KMS-11 (cell line): ENCODE results near the gene SRP19.
"Not testable (repeated sequence)": the region's sequence is repeated elsewhere in the genome, so short reads cannot be mapped to it uniquely, and the experiment has no call there.

ENCODE experiments used
- H2AFZ ChIP-seq: fragments of 200-600 bp; sonication (generic); 2 replicates; pipeline ENCODE4 v1.6.1; 2016; ENCODE audit warnings: antibody characterized with exemption, mixed run types, low read depth
- H3K27ac ChIP-seq: fragments of 200-600 bp; sonication (generic); 2 replicates; pipeline ENCODE4 v1.6.1; 2016; ENCODE audit warnings: mild to moderate bottlenecking, mixed run types
- H3K27me3 ChIP-seq: fragments of 200-600 bp; sonication (generic); 2 replicates; pipeline ENCODE4 v1.6.1; 2017; ENCODE audit warnings: mild to moderate bottlenecking, low read depth, mixed run types, moderate library complexity; ENCODE audit not compliant: insufficient read depth
- H3K36me3 ChIP-seq: fragments of 200-600 bp; sonication (generic); 2 replicates; pipeline ENCODE4 v1.6.1; 2017; ENCODE audit warnings: mild to moderate bottlenecking, mixed run types; ENCODE audit not compliant: insufficient read depth
- H3K4me1 ChIP-seq: fragments of 200-600 bp; sonication (generic); 2 replicates; pipeline ENCODE4 v1.6.1; 2016; ENCODE audit warnings: mild to moderate bottlenecking, low read depth, mixed run types; ENCODE audit not compliant: poor library complexity, severe bottlenecking
- H3K4me2 ChIP-seq: fragments of 200-600 bp; sonication (generic); 2 replicates; pipeline ENCODE4 v1.7.0; 2016; ENCODE audit warnings: mild to moderate bottlenecking, mixed run types
- H3K4me3 ChIP-seq: fragments of 200-600 bp; sonication (generic); IDR thresholded peaks from 2 replicates; pipeline ENCODE4 v1.6.1; 2017; ENCODE audit warnings: low read depth, low read length, mixed read lengths; ENCODE audit not compliant: insufficient read depth
- H3K79me2 ChIP-seq: fragments of 200-600 bp; sonication (generic); 2 replicates; pipeline ENCODE4 v1.6.1; 2016; ENCODE audit warnings: low read depth, mixed run types; ENCODE audit not compliant: insufficient read depth
- H3K9ac ChIP-seq: fragments of 200-600 bp; sonication (generic); 2 replicates; pipeline ENCODE4 v1.6.1; 2016; ENCODE audit warnings: mild to moderate bottlenecking, mixed run types
- H4K20me1 ChIP-seq: fragments of 200-600 bp; sonication (generic); 2 replicates; pipeline ENCODE4 v1.6.1; 2016; ENCODE audit warnings: mild to moderate bottlenecking, mixed run types; ENCODE audit not compliant: insufficient read depth
- TF ChIP-seq, protein P1 (sequence below): fragments of 200-600 bp; sonication (generic); conservative IDR thresholded peaks from 2 replicates; pipeline ENCODE4 v1.6.1; 2017; ENCODE audit warnings: low read depth, mild to moderate bottlenecking, antibody characterized with exemption, low read length, moderate library complexity, mixed read lengths

SRP19 gene

DNA sequence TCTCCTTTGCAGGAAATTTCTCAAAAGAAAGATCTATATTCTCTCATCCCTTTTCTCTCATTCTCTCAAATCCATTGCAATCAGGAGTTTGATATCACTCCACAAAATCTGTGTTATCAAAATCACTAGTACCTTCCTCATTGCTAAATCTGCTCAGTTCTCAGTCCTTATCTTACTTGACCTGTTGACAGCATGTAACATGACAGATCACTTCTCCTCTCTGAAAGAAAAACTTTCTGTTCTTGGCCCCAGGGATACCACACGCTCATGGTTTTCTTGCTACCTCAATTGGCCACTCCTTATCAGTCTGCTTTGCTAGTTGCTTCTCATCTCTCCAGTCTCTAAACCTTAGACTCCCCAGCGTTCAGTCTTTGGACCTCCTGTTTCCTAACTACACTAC, 22.1 kb downstream of the SRP19 start:
- Histone ChIP-seq H2AFZ (no peak overlapping the region), H3K4me2 (no peak overlapping the region), H4K20me1 (no peaks in the 10 kb centered on the region), H3K79me2 (no peaks in the 10 kb centered on the region), H3K9ac (no peak overlapping the region), H3K36me3 (no peaks in the 10 kb centered on the region), H3K4me1 (peaks cover 31% of the 10 kb centered on the region), H3K27ac (no peak overlapping the region), H3K4me3 (no peak overlapping the region), H3K27me3 (no peaks in the 10 kb centered on the region)
- TF ChIP-seq, protein P1, sequence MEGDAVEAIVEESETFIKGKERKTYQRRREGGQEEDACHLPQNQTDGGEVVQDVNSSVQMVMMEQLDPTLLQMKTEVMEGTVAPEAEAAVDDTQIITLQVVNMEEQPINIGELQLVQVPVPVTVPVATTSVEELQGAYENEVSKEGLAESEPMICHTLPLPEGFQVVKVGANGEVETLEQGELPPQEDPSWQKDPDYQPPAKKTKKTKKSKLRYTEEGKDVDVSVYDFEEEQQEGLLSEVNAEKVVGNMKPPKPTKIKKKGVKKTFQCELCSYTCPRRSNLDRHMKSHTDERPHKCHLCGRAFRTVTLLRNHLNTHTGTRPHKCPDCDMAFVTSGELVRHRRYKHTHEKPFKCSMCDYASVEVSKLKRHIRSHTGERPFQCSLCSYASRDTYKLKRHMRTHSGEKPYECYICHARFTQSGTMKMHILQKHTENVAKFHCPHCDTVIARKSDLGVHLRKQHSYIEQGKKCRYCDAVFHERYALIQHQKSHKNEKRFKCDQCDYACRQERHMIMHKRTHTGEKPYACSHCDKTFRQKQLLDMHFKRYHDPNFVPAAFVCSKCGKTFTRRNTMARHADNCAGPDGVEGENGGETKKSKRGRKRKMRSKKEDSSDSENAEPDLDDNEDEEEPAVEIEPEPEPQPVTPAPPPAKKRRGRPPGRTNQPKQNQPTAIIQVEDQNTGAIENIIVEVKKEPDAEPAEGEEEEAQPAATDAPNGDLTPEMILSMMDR = no peak

DNA sequence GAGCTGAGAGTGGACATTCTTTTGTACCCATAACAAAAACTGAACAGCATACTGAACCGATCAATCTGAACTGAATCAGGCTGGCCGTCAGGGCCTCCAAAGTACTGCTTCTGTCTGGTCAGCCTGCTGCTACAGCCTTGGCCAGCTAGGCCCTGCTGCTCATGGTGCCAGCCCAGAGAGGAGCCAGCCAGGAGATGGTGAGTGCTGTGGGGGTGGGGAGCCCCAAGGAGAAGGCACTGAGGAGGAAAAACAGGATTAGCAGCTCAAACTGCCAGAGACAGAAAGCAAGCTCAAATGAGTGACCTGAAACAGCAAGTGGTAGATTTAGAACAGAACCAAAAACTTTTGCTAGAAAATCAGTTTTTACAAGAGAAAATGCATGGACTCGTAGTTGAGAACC, 23.9 kb downstream of the SRP19 start:
- TF ChIP-seq, protein P1 = no peak
- Histone ChIP-seq H3K4me3 (no peak overlapping the region), H2AFZ (no peak overlapping the region), H3K9ac (no peak overlapping the region), H3K27ac (no peak overlapping the region), H3K36me3 (no peaks in the 10 kb centered on the region), H3K27me3 (no peaks in the 10 kb centered on the region), H3K4me2 (no peak overlapping the region), H3K4me1 (peaks cover 13% of the 10 kb centered on the region), H3K79me2 (no peaks in the 10 kb centered on the region), H4K20me1 (no peaks in the 10 kb centered on the region)

DNA sequence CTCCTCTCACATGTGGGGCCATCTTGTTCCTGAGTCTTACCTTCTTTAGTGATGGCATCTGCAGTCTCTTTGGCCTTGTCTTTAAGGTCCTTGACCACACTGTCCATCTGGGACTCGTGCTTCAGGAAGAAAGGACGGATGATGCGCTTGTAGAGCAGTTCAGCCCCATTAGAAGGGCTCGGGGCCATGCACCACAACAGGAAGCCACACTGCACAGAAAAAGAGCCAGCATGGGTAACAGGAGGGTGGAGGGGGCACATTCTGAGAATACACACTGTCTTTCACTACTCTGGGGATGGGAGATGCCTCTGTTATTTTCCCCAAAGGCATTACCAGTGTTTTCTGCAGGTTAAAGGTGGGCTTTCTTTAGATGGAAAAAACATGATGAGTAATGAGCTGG, 25.9 kb downstream of the SRP19 start:
- Histone ChIP-seq H4K20me1 (no peaks in the 10 kb centered on the region), H3K27me3 (no peaks in the 10 kb centered on the region), H3K79me2 (no peaks in the 10 kb centered on the region), H2AFZ (no peak overlapping the region), H3K4me2 (no peak overlapping the region), H3K4me1 (no peaks in the 10 kb centered on the region), H3K36me3 (no peaks in the 10 kb centered on the region), H3K4me3 (no peak overlapping the region), H3K27ac (no peak overlapping the region), H3K9ac (no peak overlapping the region)
- TF ChIP-seq, protein P1 = no peak

DNA sequence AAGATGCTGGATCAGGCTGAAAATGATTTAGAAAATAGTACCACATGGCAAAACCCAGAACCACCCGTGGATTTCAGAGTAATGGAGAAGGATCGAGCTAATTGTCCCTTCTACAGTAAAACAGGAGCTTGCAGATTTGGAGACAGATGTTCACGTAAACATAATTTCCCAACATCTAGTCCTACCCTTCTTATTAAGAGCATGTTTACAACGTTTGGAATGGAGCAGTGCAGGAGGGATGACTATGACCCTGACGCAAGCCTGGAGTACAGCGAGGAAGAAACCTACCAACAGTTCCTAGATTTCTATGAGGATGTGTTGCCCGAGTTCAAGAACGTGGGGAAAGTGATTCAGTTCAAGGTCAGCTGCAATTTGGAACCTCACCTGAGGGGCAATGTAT, 31.0 kb downstream of the SRP19 start:
- H3K79me2 ChIP-seq, H2AFZ ChIP-seq, H3K27me3 ChIP-seq, H3K27ac ChIP-seq, H3K9ac ChIP-seq, H3K4me3 ChIP-seq, H4K20me1 ChIP-seq, H3K4me2 ChIP-seq, H3K36me3 ChIP-seq: not testable (repeated sequence)
- H3K4me1 ChIP-seq = peaks cover 13% of the 10 kb centered on the region

DNA sequence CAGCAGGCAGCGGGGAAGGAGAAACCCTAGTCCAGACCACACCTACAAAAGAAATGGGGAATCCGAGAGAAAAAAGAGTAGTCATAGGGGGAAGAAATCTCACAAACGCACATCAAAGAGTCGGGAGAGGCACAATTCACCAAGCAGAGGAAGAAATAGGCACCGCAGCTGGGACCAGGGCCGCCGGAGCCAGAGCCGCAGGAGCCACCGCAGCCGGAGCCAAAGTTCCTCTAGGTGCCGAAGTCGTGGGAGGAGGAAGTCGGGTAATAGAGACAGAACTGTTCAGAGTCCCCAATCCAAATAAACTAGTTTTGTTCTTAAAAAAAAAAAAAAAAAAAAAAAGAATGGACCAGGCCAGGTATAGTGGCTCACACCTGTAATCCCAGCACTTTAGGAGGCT, 31.7 kb downstream of the SRP19 start:
- Histone ChIP-seq H3K27me3 (no peaks in the 10 kb centered on the region), H3K79me2 (no peaks in the 10 kb centered on the region), H3K36me3 (no peaks in the 10 kb centered on the region), H3K9ac (no peak overlapping the region), H3K4me1 (peaks cover 16% of the 10 kb centered on the region), H4K20me1 (no peaks in the 10 kb centered on the region), H3K4me2 (no peak overlapping the region), H2AFZ (no peak overlapping the region), H3K4me3 (no peak overlapping the region), H3K27ac (no peak overlapping the region)
- TF ChIP-seq, protein P1 = no peak
